ENCODE data around the gene KRT4. TPM values are rescaled to one million over a fixed set of nuclear protein-coding genes. Genes with fewer than 3 reads are reported as not detected.

The KRT4 gene
- total RNA-seq, 1 experiment from 2014 or later: not detected

DNA sequence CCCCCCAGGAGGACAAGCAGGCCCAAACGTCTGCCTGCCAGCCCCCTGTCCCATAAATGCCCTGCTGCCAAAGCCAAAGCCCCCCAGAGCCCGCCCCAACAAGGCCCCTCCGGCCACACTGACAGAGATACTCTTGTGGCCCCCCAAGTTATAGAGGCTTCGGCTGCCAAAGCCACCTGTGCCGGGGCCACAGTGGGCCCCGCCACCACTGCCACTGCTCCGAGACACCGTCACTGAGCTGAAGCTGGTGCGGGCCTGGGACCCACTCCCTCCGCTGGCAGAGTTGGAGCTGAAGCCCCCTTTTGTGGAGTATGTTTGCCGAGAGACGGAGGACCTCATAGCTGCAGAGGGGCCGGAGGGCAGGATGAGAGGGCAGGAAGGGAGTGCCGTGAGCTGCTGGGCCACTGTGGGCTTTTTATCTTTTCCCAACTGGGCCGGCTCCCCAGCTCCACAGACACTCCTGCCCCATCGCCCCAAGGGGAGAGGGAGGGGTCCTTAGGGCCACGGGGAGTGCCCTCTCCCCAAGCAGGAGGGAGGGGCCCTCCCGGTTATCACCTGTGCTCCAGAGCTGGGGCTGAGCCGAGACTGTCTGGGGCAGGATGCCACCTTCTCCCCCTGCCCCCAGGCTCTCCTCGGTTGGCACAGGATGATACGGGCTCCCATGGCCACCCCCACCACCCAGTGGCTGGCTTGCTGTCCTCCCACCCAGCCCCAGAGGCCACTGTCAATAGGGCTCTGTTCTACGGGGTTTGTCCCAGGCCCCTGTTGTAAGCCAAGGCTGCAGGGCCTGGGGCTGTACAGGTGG, 20.2 kb upstream of the KRT4 start, which contains the start of gene KRT79:
TSS of gene KRT79 (minus strand) at position 390 of the 805 bp plus-strand sequence. CDS start at position 339, 51 bp downstream.
- Histone ChIP-seq H2AFZ (ENCODE audit: low read depth, low read length, poor library complexity, severe bottlenecking) (no peak within 1 kb of the TSS), H3K27ac (ENCODE audit: low read depth, low read length) (no peak within 1 kb of the TSS), H4K20me1 (ENCODE audit: insufficient read depth) (no peaks in the 10 kb centered on the region), H3K4me2 (ENCODE audit: low read length) (no peak within 1 kb of the TSS), H3K79me2 (ENCODE audit: insufficient read depth, low read length) (no peaks in the 10 kb centered on the region), H3K9me2 (ENCODE audit: insufficient read depth) (no peaks in the 10 kb centered on the region), H3K9me3 (ENCODE audit: control insufficient read depth in 1 of 2, insufficient read depth in 1 of 2, low read depth in 1 of 2, low read length in 2 of 2) (no peaks in the 10 kb centered on the region), H3K27me3 (ENCODE audit: insufficient read depth, low read length) (no peaks in the 10 kb centered on the region), H3K4me1 (ENCODE audit: control insufficient read depth in 1 of 2, insufficient read depth in 2 of 2, low read length in 2 of 2) (peaks cover 0 to 18% of the 10 kb centered on the region in 2 experiments; a peak in 2 of 4 replicates), H3K9ac (ENCODE audit: low read length) (no peak within 1 kb of the TSS), H3K36me3 (ENCODE audit: control insufficient read depth in 1 of 2, insufficient read depth in 2 of 2, low read length in 2 of 2) (no peaks in the 10 kb centered on the region), H3K4me3 (replicated peaks in 1 of 2; ENCODE audit: low read depth in 1 of 2, low read length in 2 of 2) (no peak within 1 kb of the TSS)
- no TSS peak for BruUV-seq (replicated peaks)
- intact Hi-C loops (cut with micrococcal nuclease): no loop called here
- TF ChIP-seq EGR1 (IDR thresholded peaks at IDR 0.05; ENCODE audit: low read depth): no peak
- no peak for TF ChIP-seq SIN3A (IDR thresholded peaks at IDR 0.05; ENCODE audit: low read depth)
- TF ChIP-seq, protein P1, sequence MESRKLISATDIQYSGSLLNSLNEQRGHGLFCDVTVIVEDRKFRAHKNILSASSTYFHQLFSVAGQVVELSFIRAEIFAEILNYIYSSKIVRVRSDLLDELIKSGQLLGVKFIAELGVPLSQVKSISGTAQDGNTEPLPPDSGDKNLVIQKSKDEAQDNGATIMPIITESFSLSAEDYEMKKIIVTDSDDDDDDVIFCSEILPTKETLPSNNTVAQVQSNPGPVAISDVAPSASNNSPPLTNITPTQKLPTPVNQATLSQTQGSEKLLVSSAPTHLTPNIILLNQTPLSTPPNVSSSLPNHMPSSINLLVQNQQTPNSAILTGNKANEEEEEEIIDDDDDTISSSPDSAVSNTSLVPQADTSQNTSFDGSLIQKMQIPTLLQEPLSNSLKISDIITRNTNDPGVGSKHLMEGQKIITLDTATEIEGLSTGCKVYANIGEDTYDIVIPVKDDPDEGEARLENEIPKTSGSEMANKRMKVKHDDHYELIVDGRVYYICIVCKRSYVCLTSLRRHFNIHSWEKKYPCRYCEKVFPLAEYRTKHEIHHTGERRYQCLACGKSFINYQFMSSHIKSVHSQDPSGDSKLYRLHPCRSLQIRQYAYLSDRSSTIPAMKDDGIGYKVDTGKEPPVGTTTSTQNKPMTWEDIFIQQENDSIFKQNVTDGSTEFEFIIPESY (IDR thresholded peaks at IDR 0.05; ENCODE audit: extremely low read depth, insufficient replicate concordance, low read length): no peak
- TF ChIP-seq, protein P2, sequence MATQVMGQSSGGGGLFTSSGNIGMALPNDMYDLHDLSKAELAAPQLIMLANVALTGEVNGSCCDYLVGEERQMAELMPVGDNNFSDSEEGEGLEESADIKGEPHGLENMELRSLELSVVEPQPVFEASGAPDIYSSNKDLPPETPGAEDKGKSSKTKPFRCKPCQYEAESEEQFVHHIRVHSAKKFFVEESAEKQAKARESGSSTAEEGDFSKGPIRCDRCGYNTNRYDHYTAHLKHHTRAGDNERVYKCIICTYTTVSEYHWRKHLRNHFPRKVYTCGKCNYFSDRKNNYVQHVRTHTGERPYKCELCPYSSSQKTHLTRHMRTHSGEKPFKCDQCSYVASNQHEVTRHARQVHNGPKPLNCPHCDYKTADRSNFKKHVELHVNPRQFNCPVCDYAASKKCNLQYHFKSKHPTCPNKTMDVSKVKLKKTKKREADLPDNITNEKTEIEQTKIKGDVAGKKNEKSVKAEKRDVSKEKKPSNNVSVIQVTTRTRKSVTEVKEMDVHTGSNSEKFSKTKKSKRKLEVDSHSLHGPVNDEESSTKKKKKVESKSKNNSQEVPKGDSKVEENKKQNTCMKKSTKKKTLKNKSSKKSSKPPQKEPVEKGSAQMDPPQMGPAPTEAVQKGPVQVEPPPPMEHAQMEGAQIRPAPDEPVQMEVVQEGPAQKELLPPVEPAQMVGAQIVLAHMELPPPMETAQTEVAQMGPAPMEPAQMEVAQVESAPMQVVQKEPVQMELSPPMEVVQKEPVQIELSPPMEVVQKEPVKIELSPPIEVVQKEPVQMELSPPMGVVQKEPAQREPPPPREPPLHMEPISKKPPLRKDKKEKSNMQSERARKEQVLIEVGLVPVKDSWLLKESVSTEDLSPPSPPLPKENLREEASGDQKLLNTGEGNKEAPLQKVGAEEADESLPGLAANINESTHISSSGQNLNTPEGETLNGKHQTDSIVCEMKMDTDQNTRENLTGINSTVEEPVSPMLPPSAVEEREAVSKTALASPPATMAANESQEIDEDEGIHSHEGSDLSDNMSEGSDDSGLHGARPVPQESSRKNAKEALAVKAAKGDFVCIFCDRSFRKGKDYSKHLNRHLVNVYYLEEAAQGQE (IDR thresholded peaks at IDR 0.05; ENCODE audit: low read depth): no peak
- TF ChIP-seq POLR2A (IDR thresholded peaks at IDR 0.05; ENCODE audit: borderline replicate concordance, extremely low read depth, insufficient read depth, insufficient read length): no peak
- TF ChIP-seq SP1 (IDR thresholded peaks at IDR 0.05; ENCODE audit: low read depth): no peak
- TF ChIP-seq, protein P3, sequence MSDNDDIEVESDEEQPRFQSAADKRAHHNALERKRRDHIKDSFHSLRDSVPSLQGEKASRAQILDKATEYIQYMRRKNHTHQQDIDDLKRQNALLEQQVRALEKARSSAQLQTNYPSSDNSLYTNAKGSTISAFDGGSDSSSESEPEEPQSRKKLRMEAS (IDR thresholded peaks at IDR 0.05): no peak
- TF ChIP-seq POLR2AphosphoS5 (IDR thresholded peaks at IDR 0.05; ENCODE audit: low read depth, low read length): no peak
- TF ChIP-seq ELF1 (IDR thresholded peaks at IDR 0.05; ENCODE audit: borderline replicate concordance, low read depth): no peak
- TF ChIP-seq YY1 (IDR thresholded peaks at IDR 0.05; ENCODE audit: extremely low read depth, insufficient replicate concordance, low read depth, low read length): no peak
- TF ChIP-seq FOSL1 (IDR thresholded peaks at IDR 0.05; ENCODE audit: low read depth): no peak
- TF ChIP-seq CEBPB (IDR thresholded peaks at IDR 0.05; ENCODE audit: low read depth): no peak
- no peak for TF ChIP-seq EZH2phosphoT487 (IDR thresholded peaks at IDR 0.05; ENCODE audit: borderline replicate concordance)
- TF ChIP-seq JUND (IDR thresholded peaks at IDR 0.05): no peak
- TF ChIP-seq ZNF274 (IDR thresholded peaks at IDR 0.05; ENCODE audit: low read depth, low read length): no peak
- no peak for TF ChIP-seq CBX3 (IDR thresholded peaks at IDR 0.05; ENCODE audit: low read depth)
- TF ChIP-seq SRF (IDR thresholded peaks at IDR 0.05; ENCODE audit: low read depth): no peak
- CTCF ChIA-PET: no interaction called here
- RAD21 ChIA-PET (ENCODE audit: low non-redundant PET in 1 of 2, low total read pairs in 2 of 2, uncharacterized antibody in 2 of 2, unreplicated experiment in 2 of 2): no interaction called here
- ATAC-seq: no peak
- DNase-seq (ENCODE audit: low read depth, low spot score): no peak
- POLR2A ChIA-PET: no interaction called here
